GM21423 (cell line): ENCODE results near the gene PNMT.

ENCODE experiments used
- ATAC-seq: cut with Tn5 transposase; IDR thresholded peaks from one replicate; pipeline ENCODE4 v1.9.1; 2021; ENCODE audit warnings: mild to moderate bottlenecking, moderate library complexity; ENCODE audit not compliant: unreplicated experiment

PNMT gene, protein sequence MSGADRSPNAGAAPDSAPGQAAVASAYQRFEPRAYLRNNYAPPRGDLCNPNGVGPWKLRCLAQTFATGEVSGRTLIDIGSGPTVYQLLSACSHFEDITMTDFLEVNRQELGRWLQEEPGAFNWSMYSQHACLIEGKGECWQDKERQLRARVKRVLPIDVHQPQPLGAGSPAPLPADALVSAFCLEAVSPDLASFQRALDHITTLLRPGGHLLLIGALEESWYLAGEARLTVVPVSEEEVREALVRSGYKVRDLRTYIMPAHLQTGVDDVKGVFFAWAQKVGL

DNA sequence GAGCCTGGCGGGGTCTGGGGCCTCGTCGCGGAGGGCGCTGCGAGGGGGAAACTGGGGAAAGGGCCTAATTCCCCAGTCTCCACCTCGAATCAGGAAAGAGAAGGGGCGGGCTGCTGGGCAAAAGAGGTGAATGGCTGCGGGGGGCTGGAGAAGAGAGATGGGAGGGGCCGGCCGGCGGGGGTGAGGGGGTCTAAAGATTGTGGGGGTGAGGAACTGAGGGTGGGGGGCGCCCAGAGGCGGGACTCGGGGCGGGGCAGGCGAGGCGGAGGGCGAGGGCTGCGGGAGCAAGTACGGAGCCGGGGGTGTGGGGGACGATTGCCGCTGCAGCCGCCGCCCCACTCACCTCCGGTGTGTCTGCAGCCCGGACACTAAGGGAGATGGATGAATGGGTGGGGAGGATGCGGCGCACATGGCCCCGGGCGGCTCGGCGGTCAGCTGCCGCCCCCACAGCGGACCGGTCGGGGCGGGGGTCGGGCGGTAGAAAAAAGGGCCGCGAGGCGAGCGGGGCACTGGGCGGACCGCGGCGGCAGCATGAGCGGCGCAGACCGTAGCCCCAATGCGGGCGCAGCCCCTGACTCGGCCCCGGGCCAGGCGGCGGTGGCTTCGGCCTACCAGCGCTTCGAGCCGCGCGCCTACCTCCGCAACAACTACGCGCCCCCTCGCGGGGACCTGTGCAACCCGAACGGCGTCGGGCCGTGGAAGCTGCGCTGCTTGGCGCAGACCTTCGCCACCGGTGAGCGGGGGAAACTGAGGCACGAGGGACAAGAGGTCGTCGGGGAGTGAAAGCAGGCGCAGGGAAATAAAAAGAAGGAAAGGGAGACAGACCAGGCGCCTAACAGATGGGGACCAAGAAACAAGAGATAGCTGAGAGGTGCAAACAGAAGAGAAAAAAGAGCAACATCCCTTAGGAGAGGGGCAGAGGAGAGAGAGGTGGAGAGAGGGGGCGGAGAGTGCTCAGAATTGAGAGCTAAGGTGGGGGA lies at the start of gene PNMT:
Gene PNMT (plus strand): TSS at position 509 of the 980 bp plus-strand sequence. CDS start 23 bp downstream, at position 532.
- no peak for ATAC-seq

DNA sequence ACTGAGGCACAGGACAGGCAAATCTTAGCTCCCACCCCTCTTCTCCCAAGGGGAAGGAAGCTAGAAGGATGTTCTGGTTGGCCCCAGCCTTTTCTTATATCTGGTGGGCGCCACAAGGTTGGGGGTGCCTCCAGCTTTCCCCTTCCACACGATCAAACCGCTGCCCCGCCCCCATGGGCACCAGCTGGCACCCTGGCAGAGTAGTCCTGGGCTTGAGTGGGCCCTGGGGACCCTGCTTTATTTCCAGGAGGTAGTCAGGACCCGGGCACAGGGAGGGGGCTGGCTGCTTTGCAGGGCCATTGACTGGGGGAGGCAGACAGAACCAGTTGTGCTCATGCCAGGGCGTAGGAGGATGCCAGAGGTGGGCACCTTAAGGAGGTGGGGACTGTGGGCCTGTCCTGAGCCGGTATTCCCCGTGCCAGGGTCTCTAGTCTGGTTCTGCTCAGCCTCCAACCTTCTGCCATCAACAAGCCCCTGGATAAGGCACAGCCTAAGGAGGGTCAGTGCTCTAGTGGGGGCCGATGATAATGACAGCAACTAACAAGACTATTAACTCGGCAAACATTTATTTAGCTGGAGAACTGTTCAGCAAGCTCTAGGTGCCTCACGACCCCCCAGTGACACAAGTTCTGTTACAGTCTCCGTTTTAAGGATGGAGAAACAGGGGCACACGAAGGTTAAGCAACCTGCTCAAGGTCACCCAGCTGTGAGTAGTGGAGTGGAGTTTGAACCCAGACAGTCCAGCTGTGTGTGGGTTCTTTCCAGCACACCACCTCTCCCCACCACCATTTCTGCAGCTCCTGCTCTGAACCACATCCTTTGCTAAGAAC lies 49.1 kb upstream of the PNMT start:
- ATAC-seq, result no peak

DNA sequence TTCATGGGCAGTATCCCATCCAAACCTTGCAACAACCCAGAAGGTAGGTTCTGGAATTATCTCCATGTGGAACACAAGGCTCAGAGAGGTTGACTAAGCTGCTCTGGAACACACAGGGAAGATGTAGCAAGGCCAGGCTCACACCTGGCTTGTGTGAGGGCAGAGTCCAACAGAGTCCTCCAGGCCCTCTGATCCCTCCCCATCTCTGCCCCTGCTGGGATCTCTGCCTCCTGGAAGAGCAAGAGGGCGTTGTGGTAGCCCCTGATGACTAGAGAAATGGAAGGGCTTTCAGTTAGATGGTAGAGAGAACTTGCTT lies 48.5 kb upstream of the PNMT start:
- ATAC-seq, result no peak

DNA sequence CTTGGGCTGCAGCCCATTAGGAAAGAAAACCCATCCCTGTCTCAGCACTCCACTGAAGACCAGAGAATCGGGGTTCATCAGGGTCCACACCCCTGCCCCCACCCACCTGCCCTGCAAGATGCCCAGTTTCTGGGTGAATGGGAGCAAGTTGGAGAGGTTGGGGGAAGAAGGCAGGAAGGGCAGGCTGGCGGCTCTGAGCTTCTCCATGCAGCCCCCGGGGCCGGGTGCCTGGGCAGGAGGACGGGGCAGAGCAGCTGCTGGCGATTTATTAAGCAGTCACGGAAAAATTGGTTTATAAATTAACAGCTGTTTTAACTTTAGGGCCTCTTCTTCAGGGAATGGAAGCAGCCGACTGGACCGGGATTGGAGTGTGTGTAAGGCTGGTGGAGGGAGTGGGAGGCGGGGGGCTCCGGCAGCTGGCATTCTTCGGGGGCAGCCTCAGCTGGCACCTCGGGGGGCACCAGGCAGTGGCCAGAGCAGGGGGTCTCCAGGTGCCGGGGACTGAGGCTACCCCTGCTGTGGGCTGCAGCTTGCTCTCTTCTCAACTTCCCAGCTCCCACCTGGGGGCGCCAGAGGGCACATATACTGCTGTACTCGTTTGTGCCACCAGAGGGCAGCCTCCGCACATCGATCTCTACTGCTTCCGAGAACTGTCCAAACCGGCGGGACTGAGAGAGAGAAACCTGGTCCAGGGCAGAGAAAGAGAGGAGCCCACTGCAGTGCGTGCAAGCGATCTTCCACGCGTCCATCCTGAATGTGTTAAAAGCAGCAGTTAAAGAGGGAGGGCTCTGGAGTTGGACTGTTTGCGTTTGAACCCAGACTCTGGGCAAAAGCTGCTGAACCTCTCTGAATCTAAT lies 46.5 kb upstream of the PNMT start:
- peak; percentile 60 for ATAC-seq

GRCh38 chr17:39622380-39623006 lies 45.8 kb upstream of the PNMT start:
- no peak for ATAC-seq

DNA sequence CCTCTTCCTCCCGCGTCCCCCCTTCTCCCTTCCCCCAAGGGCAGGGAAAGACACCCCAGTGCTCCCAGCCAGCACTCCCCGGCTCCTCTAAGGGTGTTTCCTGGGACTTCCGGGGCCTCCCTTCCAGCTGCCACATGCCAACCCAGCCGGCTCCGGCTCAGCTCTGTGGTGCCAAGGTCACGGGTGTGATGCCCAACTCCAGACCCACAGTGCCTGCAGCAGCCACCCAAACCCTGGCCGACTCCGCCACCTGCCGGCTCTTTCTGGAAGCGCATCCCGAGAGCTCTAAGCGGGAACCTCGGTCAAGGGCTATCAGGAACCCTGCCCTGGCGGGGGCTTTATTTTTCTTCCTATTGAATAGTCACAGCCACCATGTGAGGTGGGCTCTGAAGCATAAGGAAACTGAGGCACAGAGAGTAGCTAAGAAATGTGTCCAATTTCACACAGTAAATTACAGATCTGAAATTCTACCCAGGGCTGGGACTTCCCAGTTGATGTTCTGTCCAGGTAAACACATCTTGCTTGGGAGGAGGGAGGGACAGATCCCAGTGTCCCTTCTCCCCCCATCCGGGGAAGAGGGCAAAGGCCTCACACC lies 44.8 kb upstream of the PNMT start:
- ATAC-seq, result no peak

- no peak for ATAC-seq
Observed at GRCh38 chr17:39624313-39624712, 43.9 kb upstream of the PNMT start.

GRCh38 chr17:39625198-39625785 lies 43.0 kb upstream of the PNMT start:
- ATAC-seq, result no peak

- ATAC-seq, result no peak
Observed at GRCh38 chr17:39626171-39627046, 41.8 kb upstream of the PNMT start, which contains the start of gene PPP1R1B. TSS of gene PPP1R1B (plus strand) at chr17:39626952. CDS start at chr17:39627393, 441 bp downstream.

DNA sequence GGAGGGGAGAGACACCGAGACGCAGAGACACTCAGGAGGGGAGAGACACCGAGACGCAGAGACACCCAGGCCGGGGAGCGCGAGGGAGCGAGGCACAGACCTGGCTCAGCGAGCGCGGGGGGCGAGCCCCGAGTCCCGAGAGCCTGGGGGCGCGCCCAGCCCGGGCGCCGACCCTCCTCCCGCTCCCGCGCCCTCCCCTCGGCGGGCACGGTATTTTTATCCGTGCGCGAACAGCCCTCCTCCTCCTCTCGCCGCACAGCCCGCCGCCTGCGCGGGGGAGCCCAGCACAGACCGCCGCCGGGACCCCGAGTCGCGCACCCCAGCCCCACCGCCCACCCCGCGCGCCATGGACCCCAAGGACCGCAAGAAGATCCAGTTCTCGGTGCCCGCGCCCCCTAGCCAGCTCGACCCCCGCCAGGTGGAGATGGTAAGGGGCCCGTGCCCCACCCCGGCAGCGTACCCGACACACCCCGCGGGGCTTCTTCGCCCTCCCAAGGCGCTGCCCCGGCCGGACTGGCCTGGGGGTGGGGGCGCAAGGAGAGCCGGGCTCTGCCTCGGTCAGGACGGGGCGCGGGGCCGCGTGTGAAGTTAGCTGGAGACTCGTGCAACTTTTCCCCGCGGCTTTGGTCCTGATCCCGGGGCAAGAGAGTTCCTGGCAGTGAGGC lies 41.1 kb upstream of the PNMT start:
- no peak for ATAC-seq

DNA sequence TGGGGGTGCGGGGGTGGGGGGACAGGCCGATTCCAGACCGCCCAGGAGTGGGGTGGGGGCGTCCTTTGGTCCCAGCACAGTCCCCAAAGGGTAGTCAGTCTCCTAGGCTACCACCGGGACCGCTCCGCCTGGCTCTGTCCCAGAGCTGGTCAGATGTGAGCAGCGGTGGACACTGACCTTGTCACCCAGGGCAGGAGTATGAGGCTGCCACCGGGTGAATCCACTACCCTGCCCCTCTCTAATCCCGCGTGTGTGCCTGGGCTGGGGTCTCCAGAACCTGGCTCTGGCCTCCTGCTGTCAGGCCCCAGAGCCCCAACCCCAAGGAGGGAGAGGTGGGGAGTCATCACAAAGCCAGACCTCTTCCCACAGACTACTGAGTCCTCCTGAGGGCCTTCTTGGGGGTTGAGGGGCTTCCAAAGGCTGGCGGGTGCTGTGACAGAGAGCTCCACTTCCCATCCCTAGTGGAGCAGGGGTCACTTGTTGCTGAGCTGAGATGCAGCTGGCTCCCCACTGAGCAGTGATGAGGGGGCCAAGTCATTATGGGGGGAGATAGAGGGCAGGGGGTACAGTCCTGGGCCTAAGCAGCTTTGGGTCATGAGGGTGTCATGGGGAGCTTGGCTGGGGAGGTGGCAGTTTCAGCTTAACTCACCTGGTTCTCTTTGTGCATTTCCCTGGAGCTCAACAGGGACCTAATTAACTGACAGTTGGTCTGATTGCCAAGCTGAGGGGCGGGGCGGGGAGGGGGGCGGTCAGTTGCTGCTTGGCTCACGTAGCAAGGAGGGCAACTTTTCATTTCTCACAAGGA lies 40.3 kb upstream of the PNMT start:
- no peak for ATAC-seq

DNA sequence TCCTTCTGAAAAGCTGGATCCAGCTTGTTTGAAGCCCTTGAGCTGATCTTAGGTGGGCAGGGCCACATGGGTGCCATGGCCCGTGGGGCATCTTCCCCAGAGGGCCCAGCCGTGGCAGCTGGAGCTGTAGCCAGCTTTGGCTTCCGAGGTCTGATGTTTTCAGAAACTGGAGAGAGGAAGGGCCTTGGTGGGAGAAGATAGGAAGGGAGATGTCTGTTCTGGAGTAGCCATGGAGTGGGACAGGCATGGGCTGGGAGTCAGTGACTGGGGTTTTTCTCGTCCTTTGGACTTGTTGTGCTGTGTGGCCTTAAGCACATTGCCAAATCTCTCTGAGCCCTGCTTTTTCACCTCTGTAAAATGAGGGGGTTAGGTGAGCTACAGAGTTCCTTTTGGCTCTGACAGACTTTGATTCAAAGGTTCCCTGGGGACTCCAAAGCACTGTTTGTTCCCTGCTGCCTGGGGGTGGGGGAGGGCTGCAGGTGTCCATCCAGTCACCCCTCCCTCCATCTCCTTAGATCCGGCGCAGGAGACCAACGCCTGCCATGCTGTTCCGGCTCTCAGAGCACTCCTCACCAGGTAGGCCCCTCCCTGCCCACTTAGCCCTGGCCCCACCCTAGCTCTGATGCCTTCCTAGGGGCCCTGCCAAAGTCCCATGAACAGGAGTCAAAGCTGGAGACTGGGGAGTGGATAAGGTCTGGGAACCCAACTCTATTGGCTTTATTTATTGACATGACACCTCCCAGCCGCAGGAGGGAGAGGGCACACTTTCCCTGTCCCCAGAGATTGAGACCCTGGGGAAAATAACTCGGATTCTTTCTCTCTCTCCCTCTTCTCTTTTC lies 39.4 kb upstream of the PNMT start:
- ATAC-seq, result no peak

GRCh38 chr17:39629494-39629880 lies 38.8 kb upstream of the PNMT start:
- ATAC-seq, result no peak

DNA sequence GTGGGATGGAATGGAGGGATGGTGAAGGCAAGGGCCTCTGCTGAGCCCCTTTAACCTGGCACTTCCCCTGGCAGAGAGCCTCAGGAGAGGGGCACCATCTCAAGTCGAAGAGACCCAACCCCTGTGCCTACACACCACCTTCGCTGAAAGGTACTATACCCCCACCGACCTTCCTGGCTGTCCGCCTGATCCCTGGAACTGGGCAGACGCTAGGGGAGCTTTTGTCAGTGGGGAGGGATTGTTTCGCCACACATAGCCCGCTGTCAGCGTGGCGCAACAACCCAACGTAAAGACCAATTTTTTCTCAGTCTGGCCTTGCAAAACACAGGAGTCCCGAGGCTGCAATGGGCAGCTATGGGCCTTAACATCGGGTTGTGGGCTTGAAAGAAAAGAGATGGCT lies 38.4 kb upstream of the PNMT start:
- ATAC-seq, result no peak

DNA sequence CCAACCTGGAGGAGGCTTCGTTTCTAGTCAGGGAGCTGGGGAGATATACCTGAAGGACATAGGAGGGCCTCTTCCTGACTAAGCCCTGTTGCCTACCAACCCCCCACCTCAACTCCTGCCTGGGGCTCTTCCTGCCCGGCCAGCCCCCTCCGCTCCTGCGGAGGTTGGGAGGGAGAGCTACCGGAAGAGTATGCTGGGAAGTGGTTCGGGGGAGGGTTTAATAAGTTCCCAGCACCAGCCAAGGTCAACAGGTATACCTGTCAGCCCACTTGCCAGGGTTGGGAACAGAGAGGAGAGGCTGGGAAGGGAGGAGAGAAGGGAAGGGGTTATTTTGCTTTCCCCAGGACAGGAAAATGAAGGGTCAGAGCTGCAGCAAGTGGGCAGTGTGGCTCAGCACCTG lies 36.9 kb upstream of the PNMT start:
- ATAC-seq, result no peak
